H1 (cell line): ENCODE results near the gene SOST. TPM values are rescaled to one million over a fixed set of nuclear protein-coding genes. Genes with fewer than 3 reads are reported as not detected.
"Not testable (repeated sequence)": the region's sequence is repeated elsewhere in the genome, so short reads cannot be mapped to it uniquely, and the experiment has no call there.

Experiments used
- CTCF ChIA-PET: fragments of 300-600 bp; sonication (Branson Sonifier 250); formaldehyde crosslinking; loops from one replicate; lab custom pipeline; 2021; ENCODE audit not compliant: partially characterized antibody; lab: Charles Lee
- POLR2A ChIA-PET: fragments of 300-600 bp; sonication (Branson Sonifier 250); formaldehyde crosslinking; loops from one replicate; lab custom pipeline; 2021; ENCODE audit warnings: inconsistent platforms; ENCODE audit not compliant: partially characterized antibody; lab: Charles Lee
- DNase-seq, 2 experiments: peaks; one replicate each; pipeline versions ENCODE4 v3.0.0 to v3.0.0-alpha.2; 2010 to 2022; ENCODE audit warnings: low spot score in 2 of 2, low read depth in 1 of 2, mixed read lengths in 1 of 2
- FAIRE-seq: peaks from 2 replicates; lab custom pipeline; 2011; peaks lifted over from hg19 to GRCh38; lab: Jason Lieb, UNC
- H2AFZ ChIP-seq: 2 replicates; pipeline ENCODE4 v1.8.1; 2012; ENCODE audit warnings: low read length, inconsistent platforms
- H2AK5ac ChIP-seq: 2 replicates; pipeline ENCODE4 v1.6.1; 2013; ENCODE audit warnings: low read depth, low read length
- H2BK120ac ChIP-seq: replicated peaks from 2 replicates; pipeline ENCODE3; 2013; ENCODE audit warnings: low read depth, low read length, inconsistent platforms
- H2BK12ac ChIP-seq: 2 replicates; pipeline ENCODE4 v1.6.1; 2013; ENCODE audit warnings: low read depth, low read length
- H2BK15ac ChIP-seq: 2 replicates; pipeline ENCODE4 v1.6.1; 2013; ENCODE audit warnings: low read length
- H2BK20ac ChIP-seq: 2 replicates; pipeline ENCODE4 v1.6.1; 2013; ENCODE audit warnings: low read length
- H2BK5ac ChIP-seq: 2 replicates; pipeline ENCODE4 v1.6.1; 2013; ENCODE audit warnings: low read depth, low read length
- H3K14ac ChIP-seq: 2 replicates; pipeline ENCODE4 v1.6.1; 2013; ENCODE audit warnings: inconsistent platforms; ENCODE audit not compliant: insufficient read length
- H3K18ac ChIP-seq: 2 replicates; pipeline ENCODE4 v1.6.1; 2013; ENCODE audit warnings: low read length; ENCODE audit errors: extremely low read depth
- H3K23ac ChIP-seq: 2 replicates; pipeline ENCODE4 v1.6.1; 2013; ENCODE audit warnings: inconsistent platforms; ENCODE audit not compliant: insufficient read length
- H3K23me2 ChIP-seq: 2 replicates; pipeline ENCODE4 v1.6.1; 2013; ENCODE audit warnings: low read depth, low read length
- H3K27ac ChIP-seq: 2 replicates; pipeline ENCODE4 v1.6.1; 2011; ENCODE audit warnings: low read depth, low read length, inconsistent platforms
- H3K27me3 ChIP-seq, 4 experiments: replicated peaks in 1 of 4; 1 replicate in 1 of 4; 2 replicates in 3 of 4; pipeline versions ENCODE4 v1.6.1 to v1.8.1; 2011 to 2013; ENCODE audit warnings: low read length in 3 of 4, mild to moderate bottlenecking in 3 of 4, inconsistent platforms in 2 of 4, mixed read lengths in 2 of 4, moderate library complexity in 1 of 4; ENCODE audit not compliant: control insufficient read depth in 3 of 4, insufficient read depth in 3 of 4; ENCODE audit errors: extremely low read depth in 1 of 4
- H3K36me3 ChIP-seq, 4 experiments: 2 replicates each; pipeline versions ENCODE4 v1.6.1 to v1.8.1; 2011 to 2013; ENCODE audit warnings: mild to moderate bottlenecking in 4 of 4, low read length in 3 of 4, moderate library complexity in 2 of 4, control low read depth in 1 of 4, inconsistent platforms in 1 of 4; ENCODE audit not compliant: insufficient read depth in 4 of 4, control insufficient read depth in 2 of 4
- H3K4ac ChIP-seq: replicated peaks from 2 replicates; pipeline ENCODE3; 2013; ENCODE audit warnings: low read length, low read depth, mixed read lengths, inconsistent platforms; ENCODE audit not compliant: insufficient read length
- H3K4me1 ChIP-seq, 4 experiments: replicated peaks in 1 of 4; 1 replicate in 1 of 4; 2 replicates in 3 of 4; pipeline versions ENCODE4 v1.6.1 to v1.8.1; 2011 to 2013; ENCODE audit warnings: low read length in 3 of 4, inconsistent platforms in 2 of 4, mixed read lengths in 1 of 4; ENCODE audit not compliant: insufficient read depth in 4 of 4, control insufficient read depth in 3 of 4
- H3K4me2 ChIP-seq, 2 experiments: 2 replicates each; pipeline versions ENCODE4 v1.6.1 to v1.8.1; 2011 to 2013; ENCODE audit warnings: low read depth in 2 of 2, low read length in 2 of 2, control low read depth in 1 of 2, inconsistent platforms in 1 of 2, mild to moderate bottlenecking in 1 of 2; ENCODE audit not compliant: insufficient read depth in 1 of 2
- H3K4me3 ChIP-seq, 4 experiments: fragments of 200-600, 300-600 bp in 1 of 4; sonication (generic), shearing (Covaris generic), sonication (Bioruptor Twin) in 1 of 4; 2 replicates each; pipeline versions ENCODE4 v1.5.1 to v1.8.1; 2011 to 2016; ENCODE audit warnings: low read length in 4 of 4, low read depth in 3 of 4, control low read depth in 2 of 4, inconsistent platforms in 2 of 4, mild to moderate bottlenecking in 2 of 4, mixed read lengths in 1 of 4, moderate library complexity in 1 of 4; ENCODE audit not compliant: insufficient read depth in 2 of 4; ENCODE audit errors: extremely low read depth in 1 of 4
- H3K56ac ChIP-seq: replicated peaks from 2 replicates; pipeline ENCODE3; 2013; ENCODE audit warnings: low read depth, mild to moderate bottlenecking, mixed read lengths, low read length, inconsistent platforms; ENCODE audit not compliant: insufficient read length
- H3K79me1 ChIP-seq: 2 replicates; pipeline ENCODE4 v1.6.1; 2013; ENCODE audit warnings: low read depth, low read length, control low read depth
- H3K79me2 ChIP-seq, 2 experiments: 2 replicates each; pipeline versions ENCODE4 v1.6.1 to v1.8.1; 2012 to 2013; ENCODE audit warnings: low read length in 2 of 2, mild to moderate bottlenecking in 2 of 2, inconsistent platforms in 1 of 2; ENCODE audit not compliant: insufficient read depth in 2 of 2, control insufficient read depth in 1 of 2
- H3K9ac ChIP-seq, 4 experiments: replicated peaks in 1 of 4; 1 replicate in 1 of 4; 2 replicates in 3 of 4; pipeline versions ENCODE4 v1.6.1 to v1.8.1; 2011 to 2013; ENCODE audit warnings: low read depth in 3 of 4, low read length in 3 of 4, control low read depth in 2 of 4, mild to moderate bottlenecking in 2 of 4, moderate library complexity in 2 of 4, inconsistent platforms in 1 of 4; ENCODE audit errors: extremely low read depth in 1 of 4
- H3K9me3 ChIP-seq, 2 experiments: 2 replicates each; pipeline versions ENCODE4 v1.6.1 to v1.8.1; 2012 to 2013; ENCODE audit warnings: mild to moderate bottlenecking in 2 of 2, moderate library complexity in 2 of 2, control low read depth in 1 of 2, inconsistent platforms in 1 of 2, low read depth in 1 of 2, low read length in 1 of 2, mixed read lengths in 1 of 2; ENCODE audit not compliant: insufficient read depth in 2 of 2
- H4K20me1 ChIP-seq, 2 experiments: replicated peaks in 1 of 2; 2 replicates each; pipeline versions ENCODE3 to v1.8.1; 2011 to 2013; ENCODE audit warnings: inconsistent platforms in 2 of 2, low read length in 2 of 2, mild to moderate bottlenecking in 1 of 2; ENCODE audit not compliant: insufficient read depth in 2 of 2, control insufficient read depth in 1 of 2
- H4K5ac ChIP-seq: 2 replicates; pipeline ENCODE4 v1.6.1; 2013; ENCODE audit warnings: low read length, low read depth, mixed read lengths, inconsistent platforms; ENCODE audit not compliant: insufficient read length
- H4K8ac ChIP-seq: 2 replicates; pipeline ENCODE4 v1.8.0; 2013; ENCODE audit warnings: mild to moderate bottlenecking, moderate library complexity, low read length, inconsistent platforms; ENCODE audit not compliant: insufficient read depth; ENCODE audit errors: extremely low read depth
- H4K91ac ChIP-seq: replicated peaks from 2 replicates; pipeline ENCODE3; 2013; ENCODE audit warnings: low read length, mixed read lengths, inconsistent platforms; ENCODE audit not compliant: insufficient read length
- WGBS, 2 experiments: shearing (Covaris generic) in 1 of 2; methylation state at CpG; one replicate each; pipeline versions ENCODE4 v1.1.6 to v1.1.7; 2013 to 2015; ENCODE audit warnings: low lambda C conversion rate in 2 of 2, mixed read lengths in 2 of 2, inconsistent platforms in 1 of 2, low coverage in 1 of 2, missing lambda C conversion rate in 1 of 2; ENCODE audit not compliant: insufficient replicate concordance in 2 of 2, insufficient coverage in 1 of 2, insufficient read length in 1 of 2; ENCODE audit errors: extremely low coverage in 1 of 2, missing lambda C conversion rate in 1 of 2; 5-methylcytosine and 5-hydroxymethylcytosine counted together
- polyA plus RNA-seq, 7 experiments: library from polyadenylated mRNA; depleted of rRNA in 3 of 7; stranded (reverse) in 5 of 7; unstranded in 2 of 7; fragments of >200 nt in 5 of 7; fragments of 200-250 nt in 2 of 7; gene quantifications; 1 replicate in 5 of 7; 2 replicates in 1 of 7; 4 replicates in 1 of 7; pipeline versions ENCODE4 v1.2.1 to v1.2.3, GENCODE V29; 2011 to 2013; ENCODE audit warnings: missing spikeins in 2 of 7, mixed read lengths in 2 of 7
- total RNA-seq: library from RNA; stranded (reverse); fragmentation: NEBNext Ultra II Directional; extraction: Animal tissue kit (Norgen Biotek cat#: 25700); gene quantifications from 2 replicates; pipeline ENCODE4 v1.2.1, GENCODE V29; 2021

Gene SOST
- total and polyA plus RNA-seq, 2 of the 8 experiments (the other 6 are each of a cell fraction or from before 2014, with no cell fraction given): 0.08 TPM; not detected in 1

GRCh38 chr17:43798024-43798423, 39.4 kb upstream of the SOST start:
- not testable (repeated sequence) for FAIRE-seq, H2BK12ac ChIP-seq, H3K4me1 ChIP-seq, H2AK5ac ChIP-seq, H3K79me1 ChIP-seq, H2BK5ac ChIP-seq, H3K27ac ChIP-seq, H4K20me1 ChIP-seq, H2BK120ac ChIP-seq, H3K23ac ChIP-seq, H2AFZ ChIP-seq, H2BK15ac ChIP-seq, H3K4ac ChIP-seq, H3K27me3 ChIP-seq, H4K8ac ChIP-seq, H3K56ac ChIP-seq, H3K79me2 ChIP-seq, H3K4me2 ChIP-seq, H2BK20ac ChIP-seq, H3K36me3 ChIP-seq, H3K14ac ChIP-seq, H3K4me3 ChIP-seq, H3K23me2 ChIP-seq, DNase-seq, H3K9ac ChIP-seq, H4K91ac ChIP-seq, H3K18ac ChIP-seq, H4K5ac ChIP-seq
- CTCF ChIA-PET: interaction anchor here (0.7 kb wide), 1 partner anchor 8 kb away, joined by 4 read pairs; no protein-coding TSS in a partner anchor
- WGBS, 2 experiments: 87% methylated on average over 9 of the region's 9 CpGs; no CpG with 5 or more reads in 1 of the 2 experiments
- POLR2A ChIA-PET: interaction anchor here (0.6 kb wide), 1 partner anchor 134 kb away, joined by 3 read pairs; no protein-coding TSS in a partner anchor
- H3K9me3 ChIP-seq: peaks cover 5 to 11% of the 10 kb centered on the region in 2 experiments; a peak in 3 of 4 replicates

GRCh38 chr17:43792668-43793067, 34.1 kb upstream of the SOST start:
- CTCF ChIA-PET: interaction anchor here (1.0 to 1.1 kb wide), 2 partner anchors 21 to 216 kb away, joined by 3 to 4 read pairs; no protein-coding TSS in a partner anchor
- H2AFZ ChIP-seq, H2BK5ac ChIP-seq, H2BK12ac ChIP-seq, DNase-seq, H3K4me3 ChIP-seq, POLR2A ChIA-PET, H3K4ac ChIP-seq, H3K27ac ChIP-seq, H4K91ac ChIP-seq, H3K56ac ChIP-seq, H3K23me2 ChIP-seq, H3K9me3 ChIP-seq, H3K4me1 ChIP-seq, H4K5ac ChIP-seq, H4K20me1 ChIP-seq, H3K27me3 ChIP-seq, H2BK20ac ChIP-seq, H3K14ac ChIP-seq, H2BK15ac ChIP-seq, H2AK5ac ChIP-seq, H2BK120ac ChIP-seq, H3K18ac ChIP-seq, H3K4me2 ChIP-seq, FAIRE-seq, H3K9ac ChIP-seq, H3K36me3 ChIP-seq, H3K79me1 ChIP-seq, H4K8ac ChIP-seq, H3K79me2 ChIP-seq, H3K23ac ChIP-seq: not testable (repeated sequence)
- 86% methylated on average over 4 of the region's 4 CpGs; no CpG with 5 or more reads in 1 of the 2 experiments for WGBS, 2 experiments
